NOMO-1 treated with dmso at 0.1 percent for 144 hours (cell line): ENCODE results near the gene RASSF1.
"Not testable (repeated sequence)": the region's sequence is repeated elsewhere in the genome, so short reads cannot be mapped to it uniquely, and the experiment has no call there.

Source experiments
- DNase-seq: peaks from one replicate; lab custom pipeline; 2025; ENCODE audit not compliant: unreplicated experiment; lab: John Stamatoyannopoulos, UW

Gene RASSF1

DNA sequence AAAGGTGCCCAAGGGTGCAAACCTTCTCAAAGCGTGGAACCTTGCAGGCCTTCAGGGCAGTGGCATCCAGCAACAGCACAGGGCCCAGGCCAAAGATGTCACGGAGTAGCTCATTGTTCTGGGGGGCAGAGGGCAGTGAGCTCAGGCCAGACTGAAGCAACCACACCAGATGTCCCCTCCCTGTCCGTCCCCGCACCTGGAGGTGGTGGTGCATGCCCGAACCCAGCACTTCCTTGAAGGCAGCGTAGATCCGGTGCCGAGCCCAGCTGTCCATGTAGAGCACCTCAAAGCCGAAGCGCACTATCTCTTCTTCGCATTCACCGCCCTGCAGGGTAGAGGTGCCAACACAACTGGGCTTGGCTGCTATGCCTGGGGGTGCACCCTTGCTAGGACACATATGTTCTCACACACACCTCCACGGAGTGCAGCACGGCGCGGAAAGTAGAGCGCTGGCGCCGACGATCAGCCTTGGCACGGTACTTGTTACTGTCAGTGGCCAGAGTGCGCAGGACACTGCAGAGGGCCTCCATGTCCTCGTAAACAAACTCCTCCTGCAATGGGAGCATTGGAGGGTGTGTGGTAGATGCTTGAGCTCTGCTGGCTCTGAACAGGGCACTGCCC lies 52.1 kb downstream of the RASSF1 start:
- DNase-seq = no peak

DNA sequence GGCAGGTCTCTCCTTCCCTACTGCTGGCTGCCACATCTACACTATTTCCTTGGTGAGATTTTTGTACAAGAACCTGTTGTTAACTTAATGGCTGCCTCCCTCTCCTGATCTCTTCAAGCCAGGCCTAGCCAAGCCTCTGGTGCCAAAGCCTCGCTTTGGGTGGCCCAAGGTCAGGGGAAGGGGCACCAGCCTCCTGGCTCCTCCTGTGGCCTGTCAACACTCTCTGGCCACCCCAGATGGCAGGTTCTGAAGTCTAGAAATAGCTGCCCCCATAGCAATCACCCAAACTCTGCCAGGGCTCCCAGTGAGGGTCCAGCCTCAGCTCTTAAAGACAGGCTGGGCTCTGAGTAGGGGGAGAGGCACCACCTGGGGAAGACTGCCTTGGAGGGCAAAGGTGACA lies 53.4 kb downstream of the RASSF1 start:
- DNase-seq = no peak

GRCh38 chr3:50286322-50287227 lies 54.1 kb downstream of the RASSF1 start:
- no peak for DNase-seq

DNA sequence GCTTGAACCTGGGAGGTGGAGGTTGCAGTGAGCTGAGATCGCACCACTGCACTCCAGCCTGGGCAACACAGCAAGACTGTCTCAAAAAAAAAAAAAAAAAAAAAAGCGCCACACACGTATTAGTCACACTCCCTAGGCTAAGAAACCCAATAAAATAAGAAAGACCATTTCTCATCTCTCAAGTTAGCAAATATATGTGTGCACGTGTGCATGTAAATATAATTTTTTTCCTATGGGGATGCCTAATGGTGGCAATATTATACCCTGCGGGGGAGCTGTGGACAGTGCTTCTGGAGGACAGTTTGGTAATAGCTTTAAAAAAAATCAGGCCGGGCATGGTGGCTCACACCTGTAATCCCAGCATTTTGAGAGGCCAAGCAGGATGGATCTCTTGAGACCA lies 56.5 kb downstream of the RASSF1 start:
- DNase-seq = not testable (repeated sequence)
